OCI-LY7 (cell line): ENCODE measurements around the gene TREML2. TPM values are rescaled to one million over a fixed set of nuclear protein-coding genes. Genes with fewer than 3 reads are reported as not detected.

Experiments
- BruUV-seq: library from RNA; stranded (reverse); fragments of 400-500 nt; replicated peaks from 2 replicates; lab custom pipeline; 2021; lab: Mats Ljungman, UMichigan
- CTCF ChIA-PET: fragments of 300-600 bp; sonication (Branson Sonifier 250); formaldehyde crosslinking; loops from one replicate; lab custom pipeline; 2022; ENCODE audit warnings: antibody characterized with exemption; ENCODE audit not compliant: unreplicated experiment; lab: Charles Lee
- POLR2A ChIA-PET: fragments of 300-600 bp; sonication (Branson Sonifier 250); formaldehyde crosslinking; loops from one replicate; lab custom pipeline; 2022; ENCODE audit warnings: antibody characterized with exemption; lab: Charles Lee
- DNase-seq: peaks from one replicate; pipeline ENCODE4 v3.0.0-alpha.2; 2015; ENCODE audit warnings: low spot score
- H2AFZ ChIP-seq: fragments of 200-600 bp; sonication (generic), shearing (Covaris generic); 2 replicates; pipeline ENCODE4 v1.6.1; 2014; ENCODE audit warnings: mild to moderate bottlenecking, antibody characterized with exemption, low read length, moderate library complexity
- H3K27ac ChIP-seq: fragments of 200-600 bp; sonication (generic); 2 replicates; pipeline ENCODE4 v1.5.1; 2014; ENCODE audit warnings: mixed run types, low read depth, mild to moderate bottlenecking, moderate library complexity, low read length, inconsistent platforms; ENCODE audit not compliant: poor library complexity, severe bottlenecking
- H3K36me3 ChIP-seq: fragments of 200-600 bp; sonication (generic); 2 replicates; pipeline ENCODE4 v1.6.1; 2014; ENCODE audit warnings: mild to moderate bottlenecking, antibody characterized with exemption, low read length, moderate library complexity, mixed read lengths; ENCODE audit not compliant: insufficient read depth
- H3K4me1 ChIP-seq: fragments of 200-600 bp; sonication (generic); 2 replicates; pipeline ENCODE4 v1.5.1; 2014; ENCODE audit warnings: mild to moderate bottlenecking, low read length; ENCODE audit not compliant: insufficient read depth, poor library complexity, severe bottlenecking
- H3K4me2 ChIP-seq: fragments of 200-600 bp; sonication (generic); 2 replicates; pipeline ENCODE4 v1.6.1; 2014; ENCODE audit warnings: mild to moderate bottlenecking, low read length
- H3K4me3 ChIP-seq: fragments of 200-600 bp; sonication (generic); 2 replicates; pipeline ENCODE4 v1.5.1; 2014; ENCODE audit warnings: mild to moderate bottlenecking, low read depth, low read length; ENCODE audit not compliant: poor library complexity, severe bottlenecking
- H3K79me2 ChIP-seq: fragments of 200-600 bp; sonication (generic); 2 replicates; pipeline ENCODE4 v1.6.1; 2016; ENCODE audit warnings: low read depth, mild to moderate bottlenecking, low read length, moderate library complexity, mixed read lengths; ENCODE audit not compliant: insufficient read depth
- H3K9me2 ChIP-seq: fragments of 200-600 bp; sonication (generic); 2 replicates; pipeline ENCODE4 v1.6.1; 2016; ENCODE audit warnings: mild to moderate bottlenecking, low read length, mixed read lengths; ENCODE audit not compliant: insufficient read depth
- H3K9me3 ChIP-seq: fragments of 200-600 bp; sonication (generic); 2 replicates; pipeline ENCODE4 v1.6.1; 2014; ENCODE audit warnings: mild to moderate bottlenecking, mixed run types, low read length, mixed read lengths
- H4K20me1 ChIP-seq: fragments of 200-600 bp; sonication (generic); 2 replicates; pipeline ENCODE4 v1.6.1; 2014; ENCODE audit warnings: mild to moderate bottlenecking, antibody characterized with exemption, low read length, moderate library complexity, mixed read lengths; ENCODE audit not compliant: insufficient read depth
- EZH2phosphoT487 ChIP-seq: fragments of 200-600 bp; sonication (generic); IDR thresholded peaks from 2 replicates; pipeline ENCODE4 v1.6.1; 2018; ENCODE audit warnings: low read depth, borderline replicate concordance, mild to moderate bottlenecking, mixed run types, antibody characterized with exemption, low read length, moderate library complexity, mixed read lengths
- intact Hi-C: fragments of 100-400 bp; cut with micrococcal nuclease; formaldehyde crosslinking; loops from one replicate; pipeline ENCODE4 v1.10.0; 2022; ENCODE audit not compliant: unreplicated experiment
- total RNA-seq, 2 experiments: library from RNA; depleted of rRNA in 1 of 2; stranded (reverse); fragments of >200 nt in 1 of 2; shearing (Covaris generic) in 1 of 2; gene quantifications; 2 replicates each; pipeline ENCODE4 v1.2.3, GENCODE V29; 2014 to 2022
- TF ChIP-seq, protein P1 (sequence below): fragments of 200-600 bp; sonication (generic); conservative IDR thresholded peaks from 2 replicates; pipeline ENCODE4 v1.5.1; 2014; ENCODE audit warnings: mild to moderate bottlenecking, antibody characterized with exemption, low read length, moderate library complexity, mixed read lengths

Gene TREML2
- total RNA-seq, 2 experiments from 2014 or later, result 5.5 to 17.4 TPM

DNA sequence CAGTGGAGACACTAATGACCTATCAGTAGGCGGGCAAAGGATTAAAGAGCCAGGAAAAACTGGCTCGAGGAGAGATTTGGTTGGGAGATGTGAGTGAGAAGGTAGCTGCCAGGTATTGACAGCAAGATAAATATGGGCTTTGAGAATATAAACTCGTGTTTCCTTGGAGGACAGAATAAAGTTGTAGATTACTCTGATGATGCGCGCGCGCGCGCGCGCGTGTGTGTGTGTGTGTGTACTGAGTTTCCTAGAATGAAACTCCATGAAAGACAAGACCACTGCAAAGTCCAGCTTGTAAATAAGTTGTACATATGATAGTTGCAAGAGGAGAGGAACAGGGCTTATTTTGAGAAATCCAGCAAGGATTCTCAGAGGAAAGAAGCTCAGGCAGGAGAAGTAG is 24.8 kb downstream of the TREML2 start:
- no peaks in the 10 kb centered on the region for H3K36me3 ChIP-seq
- no peak overlapping the region for H2AFZ ChIP-seq
- intact Hi-C loops, result no loop called here
- CTCF ChIA-PET, result no interaction called here
- POLR2A ChIA-PET, result interaction anchor here (1.0 kb wide), 1 partner anchor 100 kb away, joined by 3 read pairs; no protein-coding TSS in a partner anchor
- DNase-seq, result no peak
- TF ChIP-seq, protein P1, sequence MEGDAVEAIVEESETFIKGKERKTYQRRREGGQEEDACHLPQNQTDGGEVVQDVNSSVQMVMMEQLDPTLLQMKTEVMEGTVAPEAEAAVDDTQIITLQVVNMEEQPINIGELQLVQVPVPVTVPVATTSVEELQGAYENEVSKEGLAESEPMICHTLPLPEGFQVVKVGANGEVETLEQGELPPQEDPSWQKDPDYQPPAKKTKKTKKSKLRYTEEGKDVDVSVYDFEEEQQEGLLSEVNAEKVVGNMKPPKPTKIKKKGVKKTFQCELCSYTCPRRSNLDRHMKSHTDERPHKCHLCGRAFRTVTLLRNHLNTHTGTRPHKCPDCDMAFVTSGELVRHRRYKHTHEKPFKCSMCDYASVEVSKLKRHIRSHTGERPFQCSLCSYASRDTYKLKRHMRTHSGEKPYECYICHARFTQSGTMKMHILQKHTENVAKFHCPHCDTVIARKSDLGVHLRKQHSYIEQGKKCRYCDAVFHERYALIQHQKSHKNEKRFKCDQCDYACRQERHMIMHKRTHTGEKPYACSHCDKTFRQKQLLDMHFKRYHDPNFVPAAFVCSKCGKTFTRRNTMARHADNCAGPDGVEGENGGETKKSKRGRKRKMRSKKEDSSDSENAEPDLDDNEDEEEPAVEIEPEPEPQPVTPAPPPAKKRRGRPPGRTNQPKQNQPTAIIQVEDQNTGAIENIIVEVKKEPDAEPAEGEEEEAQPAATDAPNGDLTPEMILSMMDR, result no peak
- TF ChIP-seq EZH2phosphoT487, result no peak
- no peak overlapping the region for H3K27ac ChIP-seq
- no peak overlapping the region for H3K4me2 ChIP-seq
- H3K9me3 ChIP-seq, result no peaks in the 10 kb centered on the region
- no TSS peak for BruUV-seq
- no peaks in the 10 kb centered on the region for H4K20me1 ChIP-seq
- H3K9me2 ChIP-seq, result no peaks in the 10 kb centered on the region
- no peaks in the 10 kb centered on the region for H3K79me2 ChIP-seq
- H3K4me3 ChIP-seq, result no peak overlapping the region
- H3K4me1 ChIP-seq, result peaks cover 11% of the 10 kb centered on the region

- Histone ChIP-seq H2AFZ (no peak overlapping the region), H3K9me2 (no peaks in the 10 kb centered on the region), H3K4me1 (peaks cover 11% of the 10 kb centered on the region), H3K27ac (no peak overlapping the region), H3K79me2 (no peaks in the 10 kb centered on the region), H4K20me1 (no peaks in the 10 kb centered on the region), H3K36me3 (no peaks in the 10 kb centered on the region), H3K4me2 (no peak overlapping the region), H3K9me3 (no peaks in the 10 kb centered on the region), H3K4me3 (no peak overlapping the region)
- POLR2A ChIA-PET, result interaction anchor here (1.3 kb wide), 1 partner anchor 99 kb away, joined by 3 read pairs; no protein-coding TSS in a partner anchor
- intact Hi-C loops, result no loop called here
- BruUV-seq, result no TSS peak
- no peak for DNase-seq
- no peak for TF ChIP-seq EZH2phosphoT487
- TF ChIP-seq, protein P1, result no peak
- CTCF ChIA-PET, result no interaction called here
Measured at GRCh38 chr6:41175084-41175483, 25.9 kb downstream of the TREML2 start.

- H3K4me1 ChIP-seq, result peaks cover 11% of the 10 kb centered on the region
- no TSS peak for BruUV-seq
- no peak overlapping the region for H3K4me2 ChIP-seq
- no peaks in the 10 kb centered on the region for H3K9me2 ChIP-seq
- no peak overlapping the region for H3K27ac ChIP-seq
- peak; percentile 44 for DNase-seq
- no peak for TF ChIP-seq EZH2phosphoT487
- TF ChIP-seq, protein P1, result no peak
- no peaks in the 10 kb centered on the region for H3K79me2 ChIP-seq
- H3K9me3 ChIP-seq, result no peaks in the 10 kb centered on the region
- H4K20me1 ChIP-seq, result no peaks in the 10 kb centered on the region
- intact Hi-C loops, result no loop called here
- H2AFZ ChIP-seq, result no peak overlapping the region
- POLR2A ChIA-PET, result interaction anchor here (1.3 to 1.5 kb wide), 2 partner anchors 15 to 99 kb away, joined by 3 read pairs; no protein-coding TSS in a partner anchor
- no peak overlapping the region for H3K4me3 ChIP-seq
- CTCF ChIA-PET, result no interaction called here
- H3K36me3 ChIP-seq, result no peaks in the 10 kb centered on the region
Measured at GRCh38 chr6:41174610-41175009, 26.3 kb downstream of the TREML2 start.
